ENCODE results near the gene IMPG1.

The IMPG1 gene

GRCh38 chr6:75952128-75952527 lies 120.3 kb downstream of the IMPG1 start:
- H3K27ac ChIP-seq = no peak overlapping the region
- TF ChIP-seq CTCF (conservative IDR thresholded peaks at IDR 0.05) (no peak), ZFX (IDR thresholded peaks at IDR 0.05) (no peak)

GRCh38 chr6:75947935-75948334 lies 124.5 kb downstream of the IMPG1 start:
- no peak for TF ChIP-seq CTCF (conservative IDR thresholded peaks at IDR 0.05)
- no peak for TF ChIP-seq ZFX (IDR thresholded peaks at IDR 0.05)
- no peak overlapping the region for H3K27ac ChIP-seq

GRCh38 chr6:75946146-75946831 lies 126.2 kb downstream of the IMPG1 start:
- H3K27ac ChIP-seq = no peak overlapping the region
- no peak for TF ChIP-seq ZFX (IDR thresholded peaks at IDR 0.05)
- no peak for TF ChIP-seq CTCF (conservative IDR thresholded peaks at IDR 0.05)

DNA sequence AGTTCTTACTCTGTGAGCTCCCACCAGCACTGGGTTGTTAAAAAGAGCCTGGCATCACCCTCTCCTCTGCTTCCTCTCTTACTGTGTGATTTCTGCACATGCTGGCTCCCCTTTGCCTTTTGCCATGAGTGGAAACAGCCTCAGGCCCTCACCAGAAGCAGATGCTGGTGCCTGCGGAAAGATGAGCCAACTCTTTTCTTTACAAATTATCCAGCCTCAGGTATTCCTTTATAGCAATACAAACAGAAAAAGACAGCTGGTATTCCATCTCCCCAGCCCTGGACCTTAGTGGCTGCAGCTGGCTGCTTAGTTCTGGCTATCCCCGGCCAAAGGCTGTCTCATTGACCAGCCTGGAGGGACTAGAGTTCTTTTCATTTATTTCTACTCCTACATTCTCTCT lies 129.1 kb downstream of the IMPG1 start:
- no peak overlapping the region for H3K27ac ChIP-seq
- no peak for TF ChIP-seq ZFX (IDR thresholded peaks at IDR 0.05)
- no peak for TF ChIP-seq CTCF (conservative IDR thresholded peaks at IDR 0.05)

- no peak for TF ChIP-seq CTCF (conservative IDR thresholded peaks at IDR 0.05)
- TF ChIP-seq ZFX (IDR thresholded peaks at IDR 0.05) = no peak
These were observed 131.0 kb downstream of the IMPG1 start for GRCh38 chr6:75941509-75941908.

DNA sequence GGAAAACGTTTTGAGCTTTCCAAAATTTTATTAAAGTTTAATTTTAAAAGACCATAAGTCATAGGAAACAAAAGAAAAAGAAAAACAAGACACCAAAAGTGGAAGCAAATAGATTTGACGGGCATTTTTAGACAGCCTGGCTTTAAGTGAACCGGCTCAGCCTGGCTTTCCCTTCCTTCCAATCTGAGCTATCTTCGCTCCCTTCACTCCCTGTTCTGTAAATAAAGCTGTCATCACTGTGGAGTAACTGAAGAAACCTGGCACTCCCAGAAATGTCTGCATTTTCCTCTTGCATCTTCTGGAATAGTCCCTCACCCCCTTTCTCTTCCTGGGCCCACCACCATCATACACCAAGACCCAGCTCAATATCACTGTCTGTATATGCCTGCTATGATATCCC lies 131.9 kb downstream of the IMPG1 start:
- TF ChIP-seq ZFX (IDR thresholded peaks at IDR 0.05) = no peak
- no peak for TF ChIP-seq CTCF (conservative IDR thresholded peaks at IDR 0.05)
- no peak overlapping the region for H3K27ac ChIP-seq

More at GRCh38 chr6:75941509-75941908, 131.0 kb downstream of the IMPG1 start:
- no peak overlapping the region for H3K27ac ChIP-seq

GRCh38 chr6:75937846-75938245 lies 134.6 kb downstream of the IMPG1 start:
- TF ChIP-seq ZFX (IDR thresholded peaks at IDR 0.05) = no peak
- TF ChIP-seq CTCF (conservative IDR thresholded peaks at IDR 0.05) = no peak
- no peak overlapping the region for H3K27ac ChIP-seq
